A549 (cell line): ENCODE data around the gene TNFSF8. TPM values are rescaled to one million over a fixed set of nuclear protein-coding genes. Genes with fewer than 3 reads are reported as not detected.

Source experiments
- ATAC-seq, 2 experiments: fragments of 200-7000 bp in 1 of 2; fragments of >200 bp in 1 of 2; cut with Nextera tagmentation in 1 of 2; cut with Tn5 transposase in 1 of 2; 3 replicates each; pipeline versions ENCODE4 v1.8.0 to v1.9.1; 2018 to 2020; ENCODE audit warnings: mild to moderate bottlenecking in 1 of 2, moderate library complexity in 1 of 2
- CTCF ChIA-PET: fragments of 300-600 bp; sonication (Branson Sonifier 250); formaldehyde crosslinking; extraction: SDS; loops from one replicate; lab custom pipeline; 2021; ENCODE audit warnings: antibody characterized with exemption, inconsistent platforms; lab: Yijun Ruan, JAX
- POLR2A ChIA-PET: fragments of 350-600 bp; formaldehyde crosslinking; extraction: SDS; loops from one replicate; lab custom pipeline; 2021; ENCODE audit warnings: antibody characterized with exemption, inconsistent platforms; lab: Yijun Ruan, JAX
- DNase-seq, 2 experiments: peaks; one replicate each; pipeline versions ENCODE4 v3.0.0 to v3.0.0-alpha.2; 2011 to 2016; ENCODE audit warnings: low read depth in 1 of 2, low spot score in 1 of 2
- FAIRE-seq: peaks from 2 replicates; lab custom pipeline; 2011; peaks lifted over from hg19 to GRCh38; lab: Jason Lieb, UNC
- H3K27ac ChIP-seq, 2 experiments: fragments of >200 bp; sonication (Bioruptor Twin); formaldehyde crosslinking; 3 replicates each; pipeline ENCODE4 v1.5.1; 2016 to 2017
- H3K4me1 ChIP-seq: fragments of >200 bp; sonication (Bioruptor Twin); formaldehyde crosslinking; 3 replicates; pipeline ENCODE4 v1.6.1; 2016
- H3K4me2 ChIP-seq: fragments of >200 bp; sonication (Bioruptor Twin); formaldehyde crosslinking; 3 replicates; pipeline ENCODE4 v1.6.1; 2016
- H3K4me3 ChIP-seq: fragments of >200 bp; sonication (Bioruptor Twin); formaldehyde crosslinking; 3 replicates; pipeline ENCODE4 v1.5.1; 2016
- H3K9me3 ChIP-seq: fragments of >200 bp; sonication (Bioruptor Twin); formaldehyde crosslinking; 3 replicates; pipeline ENCODE4 v1.6.1; 2016
- CBX8 ChIP-seq: fragments of 200-600 bp; sonication (generic); IDR thresholded peaks from 2 replicates; pipeline ENCODE4 v1.6.1; 2016
- CEBPB ChIP-seq, 2 experiments: fragments of >200 bp in 1 of 2; sonication (Bioruptor Twin) in 1 of 2; formaldehyde crosslinking in 1 of 2; IDR thresholded peaks; 2 replicates each; pipeline ENCODE4 v1.6.1; 2012 to 2016
- EHF ChIP-seq: fragments of 250-450 bp; sonication (Bioruptor Pico); IDR thresholded peaks from 2 replicates; pipeline ENCODE4 v1.5.0; 2020; ENCODE audit warnings: mild to moderate bottlenecking
- FOSL2 ChIP-seq, 2 experiments: fragments of 450-650 bp in 1 of 2; fragments of >200 bp in 1 of 2; sonication (Bioruptor Twin) in 1 of 2; formaldehyde crosslinking; IDR thresholded peaks; 2 replicates each; pipeline versions ENCODE4 v1.5.0 to v1.6.1; 2016 to 2020; ENCODE audit warnings: mild to moderate bottlenecking in 1 of 2, moderate library complexity in 1 of 2
- GATA3 ChIP-seq: IDR thresholded peaks from 2 replicates; pipeline ENCODE4 v1.6.1; 2012; ENCODE audit warnings: borderline replicate concordance
- HEYL ChIP-seq: fragments of 250-450 bp; sonication (Bioruptor Pico); IDR thresholded peaks from 2 replicates; pipeline ENCODE4 v1.8.0; 2021; ENCODE audit warnings: mild to moderate bottlenecking, moderate library complexity
- HOXA7 ChIP-seq: fragments of 250-450 bp; sonication (Bioruptor Pico); IDR thresholded peaks from 2 replicates; pipeline ENCODE4 v1.5.0; 2020; ENCODE audit warnings: mild to moderate bottlenecking, moderate library complexity
- MAFK ChIP-seq: fragments of 450-650 bp; IDR thresholded peaks from 2 replicates; pipeline ENCODE4 v1.6.1; 2014; ENCODE audit not compliant: partially characterized antibody
- MYC ChIP-seq: IDR thresholded peaks from 2 replicates; pipeline ENCODE4 v1.6.1; 2012; ENCODE audit warnings: mild to moderate bottlenecking, inconsistent platforms, low read length, improper control_type of control experiment, borderline replicate concordance
- NPAS2 ChIP-seq: fragments of 250-450 bp; sonication (Bioruptor Pico); IDR thresholded peaks from 2 replicates; pipeline ENCODE4 v1.8.0; 2022; ENCODE audit warnings: mild to moderate bottlenecking, moderate library complexity, borderline replicate concordance
- NR3C1 ChIP-seq: fragments of >200 bp; sonication (Bioruptor Twin); formaldehyde crosslinking; IDR thresholded peaks from 3 replicates; pipeline ENCODE4 v1.6.1; 2017
- RAD21 ChIP-seq, 2 experiments: fragments of >200 bp in 1 of 2; sonication (Bioruptor Twin) in 1 of 2; formaldehyde crosslinking in 1 of 2; IDR thresholded peaks in 1 of 2; conservative IDR thresholded peaks in 1 of 2; 2 replicates in 1 of 2; 3 replicates in 1 of 2; pipeline ENCODE4 v1.6.1; 2012 to 2018; ENCODE audit warnings: inconsistent platforms in 1 of 2
- RARB ChIP-seq: fragments of 250-450 bp; sonication (Bioruptor Pico); IDR thresholded peaks from 2 replicates; pipeline ENCODE4 v1.8.0; 2021; ENCODE audit warnings: mild to moderate bottlenecking, moderate library complexity
- RCOR1 ChIP-seq: fragments of 150-350 bp; IDR thresholded peaks from 2 replicates; pipeline ENCODE4 v1.6.1; 2014; ENCODE audit warnings: antibody characterized with exemption, low read length, low read depth
- RFX5 ChIP-seq: fragments of 450-650 bp; IDR thresholded peaks from 2 replicates; pipeline ENCODE4 v1.7.1; 2014; ENCODE audit warnings: antibody characterized with exemption, mild to moderate bottlenecking, moderate library complexity
- SMC3 ChIP-seq: fragments of >200 bp; sonication (Bioruptor Twin); formaldehyde crosslinking; IDR thresholded peaks from 3 replicates; pipeline ENCODE4 v1.6.1; 2018; ENCODE audit warnings: inconsistent platforms
- TP53 ChIP-seq: fragments of 250-450 bp; sonication (Bioruptor Pico); IDR thresholded peaks from 2 replicates; pipeline ENCODE4 v1.5.0; 2021; ENCODE audit warnings: mild to moderate bottlenecking, moderate library complexity
- ZC3H11A ChIP-seq: fragments of 450-650 bp; IDR thresholded peaks from 2 replicates; pipeline ENCODE4 v1.6.1; 2014; ENCODE audit warnings: antibody characterized with exemption, mild to moderate bottlenecking
- ZFP36 ChIP-seq: fragments of 450-650 bp; IDR thresholded peaks from 2 replicates; pipeline ENCODE4 v1.6.1; 2014; ENCODE audit warnings: borderline replicate concordance; ENCODE audit not compliant: partially characterized antibody
- ZNF302 ChIP-seq: fragments of 250-450 bp; sonication (Bioruptor Pico); IDR thresholded peaks from 2 replicates; pipeline ENCODE4 v1.9.0; 2021; ENCODE audit warnings: inconsistent platforms, mild to moderate bottlenecking, moderate library complexity
- ZSCAN20 ChIP-seq: fragments of 250-450 bp; sonication (Bioruptor Pico); IDR thresholded peaks from 2 replicates; pipeline ENCODE4 v1.8.0; 2022; ENCODE audit warnings: mild to moderate bottlenecking, moderate library complexity
- WGBS: methylation state at CpG from one replicate; pipeline ENCODE4 v1.1.6; 2017; ENCODE audit errors: missing lambda C conversion rate; 5-methylcytosine and 5-hydroxymethylcytosine counted together
- polyA plus RNA-seq, 4 experiments: library from polyadenylated mRNA; depleted of rRNA in 3 of 4; stranded (reverse); fragments of >200 nt; fragmentation: RNase III in 1 of 4; extraction: RNeasy Plus Mini Kit Qiagen cat#74134 plus additional on column Dnase treatment in 1 of 4; gene quantifications; 2 replicates in 3 of 4; 3 replicates in 1 of 4; pipeline ENCODE4 v1.2.3, GENCODE V29; 2011 to 2017
- TF ChIP-seq, protein P1 (sequence below): fragments of >200 bp; sonication (Bioruptor Twin); formaldehyde crosslinking; IDR thresholded peaks from 3 replicates; pipeline ENCODE4 v1.5.1; 2016
- TF ChIP-seq, protein P2 (sequence below): fragments of 150-350 bp; IDR thresholded peaks from 2 replicates; pipeline ENCODE4 v1.6.1; 2014; ENCODE audit warnings: low read depth, mild to moderate bottlenecking, low read length
- TF ChIP-seq, protein P3 (sequence below): fragments of >200 bp; sonication (Bioruptor Twin); formaldehyde crosslinking; IDR thresholded peaks from 2 replicates; pipeline ENCODE4 v1.6.1; 2016

TNFSF8 gene
- polyA plus RNA-seq, 2 of the 4 experiments (the other 2 are of a cell fraction), result not detected

DNA sequence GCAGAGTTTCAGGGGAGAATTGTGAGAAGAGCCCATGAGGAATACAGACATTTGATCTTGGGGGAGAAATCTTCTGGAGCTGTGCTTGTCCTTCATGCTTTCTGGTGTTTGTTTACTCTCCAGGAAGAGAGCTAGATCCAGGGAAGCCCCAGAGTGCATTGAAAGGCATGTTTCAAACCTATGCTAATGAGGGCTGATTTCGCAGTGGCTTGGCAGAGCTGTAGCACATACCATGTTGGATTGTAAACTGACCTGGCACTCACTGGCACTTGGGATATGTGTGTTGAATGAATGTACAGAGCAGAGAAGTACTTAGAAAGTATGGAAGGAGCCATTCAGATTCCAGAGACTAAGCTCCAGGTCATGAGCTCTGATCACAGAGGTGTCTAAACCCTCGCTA, 30.9 kb downstream of the TNFSF8 start:
- DNase-seq, result no peak
- CTCF ChIA-PET, result interaction anchor here (0.5 to 3.6 kb wide), 10 partner anchors 8 to 466 kb away, joined by 3 to 29 read pairs (median 6); partner anchors contain the start of gene TEX48
- no peak for FAIRE-seq
- Histone ChIP-seq H3K4me3 (no peak overlapping the region), H3K9me3 (no peaks in the 10 kb centered on the region), H3K4me1 (peaks cover 38% of the 10 kb centered on the region), H3K27ac (no peak overlapping the region), H3K4me2 (no peak overlapping the region)
- no peak for TF ChIP-seq MYC
- POLR2A ChIA-PET, result interaction anchor here (1.2 kb wide), 1 partner anchor 8 kb away, joined by 3 read pairs; no protein-coding TSS in a partner anchor
- no peak for ATAC-seq
- 79% methylated on average over 2 of the region's 2 CpGs for WGBS

DNA sequence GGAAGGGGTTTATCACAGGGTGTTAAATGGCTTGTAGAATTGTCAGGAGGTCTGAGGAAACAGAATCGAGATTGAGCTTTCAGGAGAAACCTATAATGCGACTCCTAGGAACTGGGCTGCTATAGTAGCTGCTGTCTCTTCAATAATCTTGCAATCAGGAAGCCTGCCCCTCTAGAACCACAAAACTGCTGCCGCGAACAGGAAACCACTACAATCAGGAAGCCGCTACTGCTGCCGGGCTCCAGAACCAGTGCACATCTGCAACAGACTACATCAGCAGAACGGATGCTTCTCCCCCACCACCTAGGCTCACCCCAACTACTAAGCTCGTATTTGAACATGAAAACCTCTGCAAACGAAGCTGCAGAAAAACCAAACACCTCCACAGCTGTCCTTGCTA, 31.6 kb downstream of the TNFSF8 start:
- 79% methylated on average over 9 of the region's 9 CpGs for WGBS
- ATAC-seq (no peak), FAIRE-seq (no peak), DNase-seq (no peak)
- ChIA-PET POLR2A (no interaction called here), CTCF (interaction anchor here (0.6 to 3.6 kb wide), 12 partner anchors 8 to 1763 kb away, joined by 3 to 29 read pairs (median 4); partner anchors contain the start of gene TEX48)
- no peak overlapping the region for H3K4me3 ChIP-seq
- H3K27ac ChIP-seq, result peak overlapping the region in 1 of 2 experiments; percentile 19; a peak in 1 of 6 replicates
- H3K4me2 ChIP-seq, result no peak overlapping the region
- TF ChIP-seq, protein P1, sequence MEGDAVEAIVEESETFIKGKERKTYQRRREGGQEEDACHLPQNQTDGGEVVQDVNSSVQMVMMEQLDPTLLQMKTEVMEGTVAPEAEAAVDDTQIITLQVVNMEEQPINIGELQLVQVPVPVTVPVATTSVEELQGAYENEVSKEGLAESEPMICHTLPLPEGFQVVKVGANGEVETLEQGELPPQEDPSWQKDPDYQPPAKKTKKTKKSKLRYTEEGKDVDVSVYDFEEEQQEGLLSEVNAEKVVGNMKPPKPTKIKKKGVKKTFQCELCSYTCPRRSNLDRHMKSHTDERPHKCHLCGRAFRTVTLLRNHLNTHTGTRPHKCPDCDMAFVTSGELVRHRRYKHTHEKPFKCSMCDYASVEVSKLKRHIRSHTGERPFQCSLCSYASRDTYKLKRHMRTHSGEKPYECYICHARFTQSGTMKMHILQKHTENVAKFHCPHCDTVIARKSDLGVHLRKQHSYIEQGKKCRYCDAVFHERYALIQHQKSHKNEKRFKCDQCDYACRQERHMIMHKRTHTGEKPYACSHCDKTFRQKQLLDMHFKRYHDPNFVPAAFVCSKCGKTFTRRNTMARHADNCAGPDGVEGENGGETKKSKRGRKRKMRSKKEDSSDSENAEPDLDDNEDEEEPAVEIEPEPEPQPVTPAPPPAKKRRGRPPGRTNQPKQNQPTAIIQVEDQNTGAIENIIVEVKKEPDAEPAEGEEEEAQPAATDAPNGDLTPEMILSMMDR, result no peak
- TF ChIP-seq MYC (no peak), RAD21 (conservative IDR thresholded peaks at IDR 0.05 in 1 of 2, IDR thresholded peaks at IDR 0.05 in 1 of 2) (no peak)
- no peaks in the 10 kb centered on the region for H3K9me3 ChIP-seq
- H3K4me1 ChIP-seq, result peaks cover 44% of the 10 kb centered on the region

- POLR2A ChIA-PET, result no interaction called here
- no peak overlapping the region for H3K4me2 ChIP-seq
- ATAC-seq, result no peak
Observed at GRCh38 chr9:114897196-114897595, 33.2 kb downstream of the TNFSF8 start.

GRCh38 chr9:114896344-114896743, 34.0 kb downstream of the TNFSF8 start:
- CTCF ChIA-PET, result interaction anchor here (0.9 to 2.3 kb wide), 5 partner anchors 10 to 234 kb away, joined by 3 to 13 read pairs (median 5); no protein-coding TSS in a partner anchor

More at GRCh38 chr9:114897196-114897595, 33.2 kb downstream of the TNFSF8 start:
- CTCF ChIA-PET, result interaction anchor here (0.6 to 3.6 kb wide), 6 partner anchors 10 to 216 kb away, joined by 3 to 29 read pairs (median 4); partner anchors contain the start of gene TEX48
- WGBS, result 41% methylated on average over 3 of the region's 3 CpGs
- TF ChIP-seq ZSCAN20 (CRISPR knock-in tag), result no peak
- TF ChIP-seq EHF (CRISPR knock-in tag), result no peak
- no peak for TF ChIP-seq SMC3
- TF ChIP-seq, protein P2, sequence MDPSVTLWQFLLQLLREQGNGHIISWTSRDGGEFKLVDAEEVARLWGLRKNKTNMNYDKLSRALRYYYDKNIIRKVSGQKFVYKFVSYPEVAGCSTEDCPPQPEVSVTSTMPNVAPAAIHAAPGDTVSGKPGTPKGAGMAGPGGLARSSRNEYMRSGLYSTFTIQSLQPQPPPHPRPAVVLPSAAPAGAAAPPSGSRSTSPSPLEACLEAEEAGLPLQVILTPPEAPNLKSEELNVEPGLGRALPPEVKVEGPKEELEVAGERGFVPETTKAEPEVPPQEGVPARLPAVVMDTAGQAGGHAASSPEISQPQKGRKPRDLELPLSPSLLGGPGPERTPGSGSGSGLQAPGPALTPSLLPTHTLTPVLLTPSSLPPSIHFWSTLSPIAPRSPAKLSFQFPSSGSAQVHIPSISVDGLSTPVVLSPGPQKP, result no peak
- TF ChIP-seq MAFK, result no peak
- FAIRE-seq (no peak), DNase-seq (no peak)
- no peaks in the 10 kb centered on the region for H3K9me3 ChIP-seq
- no peak overlapping the region for H3K4me3 ChIP-seq
- peaks cover 44% of the 10 kb centered on the region for H3K4me1 ChIP-seq
- peak overlapping the region in 1 of 2 experiments; percentile 3; a peak in 1 of 6 replicates for H3K27ac ChIP-seq

More at GRCh38 chr9:114896344-114896743, 34.0 kb downstream of the TNFSF8 start:
- no peak overlapping the region for H3K4me3 ChIP-seq
- TF ChIP-seq CEBPB (IDR thresholded peaks at IDR 0.05) (no peak), EHF (CRISPR knock-in tag) (no peak), RAD21 (conservative IDR thresholded peaks at IDR 0.05 in 1 of 2, IDR thresholded peaks at IDR 0.05 in 1 of 2) (no peak), TP53 (CRISPR knock-in tag) (no peak), HEYL (no peak), GATA3 (no peak), ZFP36 (no peak), RARB (CRISPR knock-in tag) (no peak), NPAS2 (CRISPR knock-in tag) (no peak), ZNF302 (no peak), HOXA7 (no peak), ZC3H11A (no peak), RFX5 (no peak), NR3C1 (no peak), RCOR1 (no peak), SMC3 (no peak), FOSL2 (IDR thresholded peaks at IDR 0.05) (no peak), FOSL2 (CRISPR knock-in tag; IDR thresholded peaks at IDR 0.05) (no peak), CBX8 (no peak)
- TF ChIP-seq, protein P2, result no peak
- TF ChIP-seq, protein P3, sequence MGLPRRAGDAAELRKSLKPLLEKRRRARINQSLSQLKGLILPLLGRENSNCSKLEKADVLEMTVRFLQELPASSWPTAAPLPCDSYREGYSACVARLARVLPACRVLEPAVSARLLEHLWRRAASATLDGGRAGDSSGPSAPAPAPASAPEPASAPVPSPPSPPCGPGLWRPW, result no peak
- ATAC-seq (no peak), DNase-seq (no peak), FAIRE-seq (no peak)
- H3K4me2 ChIP-seq, result no peak overlapping the region
- H3K4me1 ChIP-seq, result peaks cover 41% of the 10 kb centered on the region
- POLR2A ChIA-PET, result no interaction called here
- H3K9me3 ChIP-seq, result no peaks in the 10 kb centered on the region
- H3K27ac ChIP-seq, result peak overlapping the region; percentile 65 to 77; a peak in 4 of 6 replicates
